CD4-positive, alpha-beta T cell treated with Interleukin-2 at 100 ng/mL for 4 hours (primary cell): ENCODE results near the gene TOMM40.
"Not testable (repeated sequence)": the region's sequence is repeated elsewhere in the genome, so short reads cannot be mapped to it uniquely, and the experiment has no call there.

ENCODE experiments used
- DNase-seq: peaks from one replicate; pipeline ENCODE4 v3.0.0-alpha.2; 2020; ENCODE audit warnings: low spot score

TOMM40 gene

DNA sequence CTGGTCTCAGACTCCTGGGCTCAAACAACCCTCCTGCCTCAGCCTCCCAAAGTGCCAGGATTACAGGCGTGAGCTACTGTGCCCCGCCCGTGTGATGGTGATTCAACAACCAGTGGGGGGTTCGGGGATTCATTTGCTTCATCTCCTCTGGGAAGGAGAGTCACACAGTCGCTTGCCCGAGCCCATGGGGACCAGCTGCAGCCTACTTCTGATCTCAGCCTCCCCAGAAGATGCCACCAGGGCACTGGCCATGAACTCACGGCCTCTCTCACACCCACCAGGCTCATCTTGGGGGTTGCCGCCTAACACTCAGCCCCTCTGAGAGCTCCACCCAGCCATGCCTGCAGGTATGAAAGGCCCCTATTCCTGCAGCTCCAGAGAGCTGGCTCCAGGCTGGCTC, 6.8 kb downstream of the TOMM40 start:
- no peak for DNase-seq

GRCh38 chr19:44900328-44901244, 9.5 kb downstream of the TOMM40 start:
- DNase-seq = no peak

DNA sequence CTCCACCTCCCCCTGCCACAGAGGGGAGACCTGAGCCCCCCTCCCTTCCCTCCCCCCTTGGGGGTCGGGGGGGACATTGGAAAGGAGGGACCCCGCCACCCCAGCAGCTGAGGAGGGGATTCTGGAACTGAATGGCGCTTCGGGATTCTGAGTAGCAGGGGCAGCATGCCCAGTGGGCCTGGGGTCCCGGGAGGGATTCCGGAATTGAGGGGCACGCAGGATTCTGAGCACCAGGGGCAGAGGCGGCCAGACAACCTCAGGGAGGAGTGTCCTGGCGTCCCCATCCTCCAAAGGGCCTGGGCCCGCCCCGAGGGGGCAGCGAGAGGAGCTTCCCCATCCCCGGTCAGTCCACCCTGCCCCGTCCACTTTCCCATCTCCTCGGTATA, 12.2 kb downstream of the TOMM40 start:
- DNase-seq = no peak

- peak; percentile 76 for DNase-seq
Observed at GRCh38 chr19:44903602-44904425, 12.8 kb downstream of the TOMM40 start.

DNA sequence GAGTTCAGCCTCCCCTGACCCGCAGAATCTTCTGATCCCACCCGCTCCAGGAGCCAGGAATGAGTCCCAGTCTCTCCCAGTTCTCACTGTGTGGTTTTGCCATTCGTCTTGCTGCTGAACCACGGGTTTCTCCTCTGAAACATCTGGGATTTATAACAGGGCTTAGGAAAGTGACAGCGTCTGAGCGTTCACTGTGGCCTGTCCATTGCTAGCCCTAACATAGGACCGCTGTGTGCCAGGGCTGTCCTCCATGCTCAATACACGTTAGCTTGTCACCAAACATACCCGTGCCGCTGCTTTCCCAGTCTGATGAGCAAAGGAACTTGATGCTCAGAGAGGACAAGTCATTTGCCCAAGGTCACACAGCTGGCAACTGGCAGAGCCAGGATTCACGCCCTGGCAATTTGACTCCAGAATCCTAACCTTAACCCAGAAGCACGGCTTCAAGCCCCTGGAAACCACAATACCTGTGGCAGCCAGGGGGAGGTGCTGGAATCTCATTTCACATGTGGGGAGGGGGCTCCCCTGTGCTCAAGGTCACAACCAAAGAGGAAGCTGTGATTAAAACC, 13.5 kb downstream of the TOMM40 start:
- no peak for DNase-seq

DNA sequence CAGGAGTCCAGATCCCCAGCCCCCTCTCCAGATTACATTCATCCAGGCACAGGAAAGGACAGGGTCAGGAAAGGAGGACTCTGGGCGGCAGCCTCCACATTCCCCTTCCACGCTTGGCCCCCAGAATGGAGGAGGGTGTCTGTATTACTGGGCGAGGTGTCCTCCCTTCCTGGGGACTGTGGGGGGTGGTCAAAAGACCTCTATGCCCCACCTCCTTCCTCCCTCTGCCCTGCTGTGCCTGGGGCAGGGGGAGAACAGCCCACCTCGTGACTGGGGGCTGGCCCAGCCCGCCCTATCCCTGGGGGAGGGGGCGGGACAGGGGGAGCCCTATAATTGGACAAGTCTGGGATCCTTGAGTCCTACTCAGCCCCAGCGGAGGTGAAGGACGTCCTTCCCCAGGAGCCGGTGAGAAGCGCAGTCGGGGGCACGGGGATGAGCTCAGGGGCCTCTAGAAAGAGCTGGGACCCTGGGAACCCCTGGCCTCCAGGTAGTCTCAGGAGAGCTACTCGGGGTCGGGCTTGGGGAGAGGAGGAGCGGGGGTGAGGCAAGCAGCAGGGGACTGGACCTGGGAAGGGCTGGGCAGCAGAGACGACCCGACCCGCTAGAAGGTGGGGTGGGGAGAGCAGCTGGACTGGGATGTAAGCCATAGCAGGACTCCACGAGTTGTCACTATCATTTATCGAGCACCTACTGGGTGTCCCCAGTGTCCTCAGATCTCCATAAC, 14.5 kb downstream of the TOMM40 start, which contains the start of gene APOE:
Gene APOE, plus strand, starts transcription at position 360 of the 724 bp plus-strand sequence. CDS start 829 bp downstream, outside the sequence.
- DNase-seq = no peak

DNA sequence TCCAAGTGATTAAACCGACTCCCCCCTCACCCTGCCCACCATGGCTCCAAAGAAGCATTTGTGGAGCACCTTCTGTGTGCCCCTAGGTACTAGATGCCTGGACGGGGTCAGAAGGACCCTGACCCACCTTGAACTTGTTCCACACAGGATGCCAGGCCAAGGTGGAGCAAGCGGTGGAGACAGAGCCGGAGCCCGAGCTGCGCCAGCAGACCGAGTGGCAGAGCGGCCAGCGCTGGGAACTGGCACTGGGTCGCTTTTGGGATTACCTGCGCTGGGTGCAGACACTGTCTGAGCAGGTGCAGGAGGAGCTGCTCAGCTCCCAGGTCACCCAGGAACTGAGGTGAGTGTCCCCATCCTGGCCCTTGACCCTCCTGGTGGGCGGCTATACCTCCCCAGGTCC, 16.6 kb downstream of the TOMM40 start:
- DNase-seq = no peak

- no peak for DNase-seq
Observed at GRCh38 chr19:44908074-44908835, 17.2 kb downstream of the TOMM40 start.

DNA sequence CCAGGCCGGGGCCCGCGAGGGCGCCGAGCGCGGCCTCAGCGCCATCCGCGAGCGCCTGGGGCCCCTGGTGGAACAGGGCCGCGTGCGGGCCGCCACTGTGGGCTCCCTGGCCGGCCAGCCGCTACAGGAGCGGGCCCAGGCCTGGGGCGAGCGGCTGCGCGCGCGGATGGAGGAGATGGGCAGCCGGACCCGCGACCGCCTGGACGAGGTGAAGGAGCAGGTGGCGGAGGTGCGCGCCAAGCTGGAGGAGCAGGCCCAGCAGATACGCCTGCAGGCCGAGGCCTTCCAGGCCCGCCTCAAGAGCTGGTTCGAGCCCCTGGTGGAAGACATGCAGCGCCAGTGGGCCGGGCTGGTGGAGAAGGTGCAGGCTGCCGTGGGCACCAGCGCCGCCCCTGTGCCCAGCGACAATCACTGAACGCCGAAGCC, 17.8 kb downstream of the TOMM40 start:
- no peak for DNase-seq

DNA sequence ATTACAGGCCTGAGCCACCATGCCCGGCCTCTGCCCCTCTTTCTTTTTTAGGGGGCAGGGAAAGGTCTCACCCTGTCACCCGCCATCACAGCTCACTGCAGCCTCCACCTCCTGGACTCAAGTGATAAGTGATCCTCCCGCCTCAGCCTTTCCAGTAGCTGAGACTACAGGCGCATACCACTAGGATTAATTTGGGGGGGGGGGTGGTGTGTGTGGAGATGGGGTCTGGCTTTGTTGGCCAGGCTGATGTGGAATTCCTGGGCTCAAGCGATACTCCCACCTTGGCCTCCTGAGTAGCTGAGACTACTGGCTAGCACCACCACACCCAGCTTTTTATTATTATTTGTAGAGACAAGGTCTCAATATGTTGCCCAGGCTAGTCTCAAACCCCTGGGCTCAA, 18.7 kb downstream of the TOMM40 start:
- DNase-seq = no peak

- not testable (repeated sequence) for DNase-seq
Observed at GRCh38 chr19:44911896-44912295, 20.8 kb downstream of the TOMM40 start.

DNA sequence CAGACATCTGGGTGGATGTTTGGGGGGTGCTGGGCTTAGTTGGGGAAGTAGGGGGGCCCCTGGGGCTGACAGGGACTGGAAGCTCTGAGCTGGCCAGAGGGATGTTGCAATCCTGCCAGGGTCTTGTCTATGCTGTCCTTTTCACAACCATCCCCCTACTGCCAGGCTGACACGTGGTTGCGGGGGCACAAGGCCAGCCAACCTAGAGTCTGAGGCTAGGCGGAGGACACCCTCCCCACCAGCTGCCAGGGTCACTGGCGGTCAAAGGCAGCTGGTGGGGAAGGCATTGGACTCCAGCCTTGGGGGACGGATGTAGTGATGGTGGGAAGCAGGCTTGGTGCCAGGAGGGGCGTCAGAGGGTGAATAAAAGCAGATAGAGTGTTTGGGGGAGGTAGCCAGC, 21.8 kb downstream of the TOMM40 start:
- DNase-seq = no peak

DNA sequence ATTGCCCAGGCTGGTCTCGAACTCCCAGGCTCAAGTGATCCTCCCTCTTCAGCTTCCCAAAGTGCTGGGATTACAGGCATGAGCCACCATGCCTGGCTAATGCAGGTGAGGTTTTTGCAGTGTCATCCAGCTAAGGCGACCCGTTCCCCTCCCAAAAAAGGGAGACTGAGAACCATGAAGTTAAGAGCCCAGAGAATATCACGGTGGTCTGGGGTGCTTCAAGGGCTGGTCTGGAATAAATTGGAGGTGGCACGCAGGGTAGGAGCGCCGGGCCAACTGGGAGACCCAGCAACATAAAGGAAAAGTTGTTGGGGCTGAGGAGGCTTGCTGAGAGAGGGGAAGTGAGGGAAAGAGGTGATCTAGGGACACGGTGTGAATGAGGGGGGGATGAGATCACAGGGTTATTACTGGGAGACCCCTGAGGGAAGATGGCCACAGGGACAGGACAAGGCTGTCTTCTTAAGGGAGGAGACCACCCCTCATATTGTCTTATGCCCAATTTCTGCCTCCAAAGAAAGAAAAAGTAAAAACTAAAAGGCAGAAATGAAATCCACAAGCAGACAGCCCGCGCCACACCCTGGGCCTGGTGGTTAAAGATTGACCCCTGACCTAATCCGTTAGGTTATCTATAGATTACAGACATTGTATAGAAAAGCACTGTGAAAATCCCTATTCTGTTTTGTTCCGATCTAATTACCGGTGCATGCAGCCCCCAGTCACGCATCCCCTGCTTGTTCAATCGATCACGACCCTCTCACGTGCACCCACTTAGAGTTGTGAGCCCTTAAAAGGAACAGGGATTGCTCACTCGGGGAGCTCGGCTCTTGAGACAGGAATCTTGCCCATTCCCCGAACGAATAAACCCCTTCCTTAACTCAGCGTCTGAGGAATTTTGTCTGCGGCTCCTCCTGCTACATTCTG, 22.7 kb downstream of the TOMM40 start:
- DNase-seq = not testable (repeated sequence)

DNA sequence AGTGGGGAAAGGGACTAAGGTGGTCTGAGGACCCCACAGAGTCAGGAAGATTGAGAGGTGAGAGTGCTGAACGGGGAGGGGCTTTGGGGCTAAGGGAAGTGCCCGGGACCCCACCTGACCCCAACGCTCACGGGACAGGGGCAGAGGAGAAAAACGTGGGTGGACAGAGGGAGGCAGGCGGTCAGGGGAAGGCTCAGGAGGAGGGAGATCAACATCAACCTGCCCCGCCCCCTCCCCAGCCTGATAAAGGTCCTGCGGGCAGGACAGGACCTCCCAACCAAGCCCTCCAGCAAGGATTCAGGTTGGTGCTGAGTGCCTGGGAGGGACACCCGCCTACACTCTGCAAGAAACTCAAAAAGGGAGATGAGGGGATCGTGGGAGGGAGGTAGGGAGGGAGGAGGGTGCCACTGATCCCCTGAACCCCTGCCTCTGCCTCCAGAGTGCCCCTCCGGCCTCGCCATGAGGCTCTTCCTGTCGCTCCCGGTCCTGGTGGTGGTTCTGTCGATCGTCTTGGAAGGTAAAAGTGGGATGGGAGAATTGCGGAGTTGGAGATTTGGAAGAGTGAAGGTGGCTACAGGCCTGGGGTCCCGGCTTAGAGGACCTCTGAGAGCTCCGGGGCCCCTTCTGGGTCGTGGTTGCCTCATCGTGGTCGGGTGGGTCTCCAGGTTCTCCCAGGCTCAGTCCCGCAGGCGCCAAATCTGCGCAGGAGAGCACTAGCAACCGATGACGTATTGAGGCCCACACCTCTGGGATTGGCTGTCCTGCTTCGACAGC, 23.6 kb downstream of the TOMM40 start, which contains the start of gene APOC1:
Gene APOC1, plus strand, starts transcription at position 176 of the 774 bp plus-strand sequence. Its CDS starts 284 bp downstream, at position 460.
- DNase-seq = peak; percentile 77

- no peak for DNase-seq
Observed at GRCh38 chr19:44924243-44924725, 33.2 kb downstream of the TOMM40 start.

DNA sequence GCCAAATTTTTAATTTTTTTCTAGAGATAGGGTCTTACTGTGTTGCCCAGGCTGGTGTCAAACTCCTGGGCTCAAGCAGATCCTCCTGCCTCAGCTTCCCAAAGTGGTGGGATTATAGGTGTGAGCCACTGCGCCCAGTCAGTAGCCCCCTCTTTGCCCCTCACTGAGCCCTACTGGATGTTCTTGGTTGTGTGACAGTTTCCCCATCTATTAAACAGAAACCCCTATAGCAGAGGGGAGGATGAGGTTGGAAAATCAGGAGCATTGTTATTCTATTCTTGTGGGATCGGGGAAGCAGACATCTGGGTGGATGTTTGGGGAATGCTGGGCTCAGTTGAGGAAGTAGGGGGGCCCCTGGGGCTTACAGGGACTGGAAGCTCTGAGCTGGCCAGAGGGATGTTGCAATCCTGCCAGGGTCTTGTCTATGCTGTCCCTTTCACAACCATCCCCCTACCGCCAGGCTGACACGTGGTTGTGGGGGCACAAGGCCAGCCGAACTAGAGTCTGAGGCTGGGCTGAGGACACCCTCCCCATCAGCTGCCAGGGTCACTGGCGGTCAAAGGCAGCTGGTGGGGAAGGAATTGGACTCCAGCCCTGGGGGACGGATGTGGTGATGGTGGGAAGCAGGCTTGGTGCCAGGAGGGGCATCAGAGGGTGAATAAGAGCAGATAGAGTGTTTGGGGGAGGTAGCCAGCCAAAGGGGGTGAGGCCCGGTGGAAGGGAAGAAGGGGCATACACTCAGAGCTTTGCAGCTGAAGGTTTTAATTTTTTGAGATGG, 34.2 kb downstream of the TOMM40 start:
- no peak for DNase-seq

- not testable (repeated sequence) for DNase-seq
Observed at GRCh38 chr19:44926245-44927077, 35.4 kb downstream of the TOMM40 start.
